NOMO-1 (cell line): ENCODE results near the gene LYZL1.
"Not testable (repeated sequence)": the region's sequence is repeated elsewhere in the genome, so short reads cannot be mapped to it uniquely, and the experiment has no call there.

Experiments used
- DNase-seq, 2 experiments: peaks; one replicate each; lab custom pipeline; 2025; ENCODE audit not compliant: unreplicated experiment in 2 of 2; lab: John Stamatoyannopoulos, UW

Gene LYZL1

GRCh38 chr10:29288906-29289305 lies at the start of gene LYZL1:
Gene LYZL1, plus strand, starts transcription at chr10:29289070. Its CDS starts 2,798 bp downstream, at chr10:29291868.
- DNase-seq, result not testable (repeated sequence)

- DNase-seq, result peak; percentile 48 to 56
Observed at GRCh38 chr10:29239569-29240472, 49.0 kb upstream of the LYZL1 start.

GRCh38 chr10:29240986-29241660 lies 47.7 kb upstream of the LYZL1 start:
- DNase-seq, result no peak

- DNase-seq, result no peak
Observed at GRCh38 chr10:29241925-29242324, 46.9 kb upstream of the LYZL1 start.

- no peak for DNase-seq
Observed at GRCh38 chr10:29243066-29243465, 45.8 kb upstream of the LYZL1 start.

- DNase-seq, result no peak
Observed at GRCh38 chr10:29243750-29244149, 45.1 kb upstream of the LYZL1 start.

- no peak for DNase-seq
Observed at GRCh38 chr10:29244978-29245377, 43.9 kb upstream of the LYZL1 start.

- DNase-seq, result no peak
Observed at GRCh38 chr10:29245476-29245875, 43.4 kb upstream of the LYZL1 start.

GRCh38 chr10:29246449-29246848 lies 42.4 kb upstream of the LYZL1 start:
- no peak for DNase-seq

- no peak for DNase-seq
Observed at GRCh38 chr10:29248158-29248557, 40.7 kb upstream of the LYZL1 start.

GRCh38 chr10:29249018-29249417 lies 39.9 kb upstream of the LYZL1 start:
- DNase-seq, result no peak

GRCh38 chr10:29250066-29250465 lies 38.8 kb upstream of the LYZL1 start:
- DNase-seq, result no peak

GRCh38 chr10:29252811-29253689 lies 35.8 kb upstream of the LYZL1 start:
- no peak for DNase-seq

GRCh38 chr10:29253690-29254029 lies 35.2 kb upstream of the LYZL1 start:
- DNase-seq, result no peak

- DNase-seq, result peak in 1 of 2 experiments; percentile 15
Observed at GRCh38 chr10:29254123-29255046, 34.5 kb upstream of the LYZL1 start.

GRCh38 chr10:29255104-29255503 lies 33.8 kb upstream of the LYZL1 start:
- no peak for DNase-seq

GRCh38 chr10:29256019-29256418 lies 32.9 kb upstream of the LYZL1 start:
- no peak for DNase-seq

- DNase-seq, result peak in 1 of 2 experiments; percentile 9
Observed at GRCh38 chr10:29256586-29256985, 32.3 kb upstream of the LYZL1 start.

GRCh38 chr10:29257106-29257783 lies 31.6 kb upstream of the LYZL1 start:
- peak; percentile 81 to 97 for DNase-seq

- no peak for DNase-seq
Observed at GRCh38 chr10:29257784-29258135, 31.1 kb upstream of the LYZL1 start.
